HL-60 (cell line): ENCODE results near the gene SP140.

Experiments used
- CTCF ChIP-seq: IDR thresholded peaks from one replicate; pipeline ENCODE4 v1.5.1; 2011; ENCODE audit warnings: low read length, control low read depth, inconsistent platforms; ENCODE audit not compliant: insufficient read depth
- GABPA ChIP-seq: IDR thresholded peaks from 2 replicates; pipeline ENCODE4 v1.6.1; 2012; ENCODE audit warnings: low read depth
- POLR2AphosphoS5 ChIP-seq: IDR thresholded peaks from 2 replicates; pipeline ENCODE4 v1.6.1; 2012; ENCODE audit warnings: low read depth
- REST ChIP-seq: IDR thresholded peaks from 2 replicates; pipeline ENCODE4 v1.6.1; 2012; ENCODE audit warnings: low read depth; ENCODE audit not compliant: insufficient replicate concordance
- SPI1 ChIP-seq: IDR thresholded peaks from 2 replicates; pipeline ENCODE4 v1.6.1; 2012; ENCODE audit warnings: low read depth, mild to moderate bottlenecking, borderline replicate concordance

- TF ChIP-seq CTCF (no peak), POLR2AphosphoS5 (no peak), REST (no peak), GABPA (no peak), SPI1 (no peak)
These were observed 74.1 kb downstream of the SP140 start for GRCh38 chr2:230299618-230300017.
